K562 (cell line): Measurements from ENCODE around the gene CFHR1. TPM values are rescaled to one million over a fixed set of nuclear protein-coding genes. Genes with fewer than 3 reads are reported as not detected.

ENCODE experiments used
- ATAC-seq: fragments of 200-7000 bp; cut with Tn5 transposase; 3 replicates; pipeline ENCODE4 v1.9.1; 2020; ENCODE audit warnings: moderate library complexity
- BruUV-seq: library from RNA; stranded (reverse); fragments of 400-500 nt; replicated peaks from 2 replicates; lab custom pipeline; 2021; lab: Mats Ljungman, UMichigan
- CTCF ChIA-PET: fragments of 300-600 bp; formaldehyde crosslinking; extraction: SDS; loops from one replicate; lab custom pipeline; 2021; ENCODE audit warnings: low intra/inter-chr PET ratio; lab: Yijun Ruan, JAX
- POLR2A ChIA-PET: fragments of 300-600, 350-650 bp; sonication (Branson Sonifier 250); formaldehyde crosslinking; extraction: SDS; loops from one replicate; lab custom pipeline; 2021; ENCODE audit warnings: antibody characterized with exemption, inconsistent platforms; lab: Yijun Ruan, JAX
- DNase-seq, 4 experiments: peaks; one replicate each; pipeline versions ENCODE4 v3.0.0 to v3.0.0-alpha.2; 2011 to 2018; ENCODE audit warnings: low spot score in 3 of 4, mixed read lengths in 3 of 4; ENCODE audit errors: extremely low read depth in 1 of 4
- FAIRE-seq: peaks from 2 replicates; lab custom pipeline; 2011; peaks lifted over from hg19 to GRCh38; lab: Jason Lieb, UNC
- H2AFZ ChIP-seq: 2 replicates; pipeline ENCODE4 v1.6.0; 2011; ENCODE audit warnings: low read depth, low read length, control low read depth, inconsistent platforms
- H3K27ac ChIP-seq: fragments of 200-600 bp; 3 replicates; pipeline ENCODE4 v1.8.0; 2011; ENCODE audit warnings: low read depth, mild to moderate bottlenecking, control low read depth, inconsistent platforms, low read length, moderate library complexity, mixed read lengths; ENCODE audit errors: extremely low read depth
- H3K27me3 ChIP-seq, 2 experiments: fragments of 300-600 bp in 1 of 2; 2 replicates in 1 of 2; 3 replicates in 1 of 2; pipeline versions ENCODE4 v1.6.0 to v1.8.0; 2011; ENCODE audit warnings: inconsistent platforms in 2 of 2, low read length in 2 of 2, mild to moderate bottlenecking in 1 of 2, mixed read lengths in 1 of 2, moderate library complexity in 1 of 2; ENCODE audit not compliant: control insufficient read depth in 2 of 2, insufficient read depth in 2 of 2
- H3K36me3 ChIP-seq: fragments of 300-600 bp; 3 replicates; pipeline ENCODE4 v1.8.0; 2011; ENCODE audit warnings: mild to moderate bottlenecking, low read length, inconsistent platforms; ENCODE audit not compliant: control insufficient read depth, insufficient read depth
- H3K4me1 ChIP-seq, 2 experiments: fragments of 200-600 bp in 1 of 2; replicated peaks in 1 of 2; 2 replicates in 1 of 2; 3 replicates in 1 of 2; pipeline versions ENCODE4 v1.5.1 to v1.8.0; 2011; ENCODE audit warnings: inconsistent platforms in 2 of 2, low read length in 2 of 2, mild to moderate bottlenecking in 1 of 2, mixed read lengths in 1 of 2, moderate library complexity in 1 of 2; ENCODE audit not compliant: control insufficient read depth in 2 of 2, insufficient read depth in 2 of 2
- H3K4me2 ChIP-seq: 2 replicates; pipeline ENCODE4 v1.6.1; 2011; ENCODE audit warnings: low read length, control low read depth, inconsistent platforms, mixed read lengths; ENCODE audit not compliant: insufficient read depth
- H3K4me3 ChIP-seq: fragments of 200-600 bp; sonication (generic), shearing (Covaris generic); 2 replicates; pipeline ENCODE4 v1.5.1; 2016; ENCODE audit warnings: control low read depth, inconsistent platforms
- H3K79me2 ChIP-seq: fragments of 200-600 bp; 3 replicates; pipeline ENCODE4 v1.8.0; 2011; ENCODE audit warnings: low read length, inconsistent platforms; ENCODE audit not compliant: control insufficient read depth, insufficient read depth
- H3K9ac ChIP-seq, 2 experiments: 2 replicates each; pipeline versions ENCODE4 v1.6.0 to v1.6.1; 2011; ENCODE audit warnings: low read depth in 2 of 2, low read length in 2 of 2, control low read depth in 1 of 2, inconsistent platforms in 1 of 2, mild to moderate bottlenecking in 1 of 2, mixed read lengths in 1 of 2; ENCODE audit not compliant: insufficient read depth in 1 of 2
- H3K9me1 ChIP-seq: one replicate; pipeline ENCODE4 v1.6.0; 2011; ENCODE audit warnings: inconsistent platforms, mild to moderate bottlenecking, low read length, moderate library complexity; ENCODE audit not compliant: control insufficient read depth, insufficient read depth
- H3K9me3 ChIP-seq: replicated peaks from 2 replicates; pipeline ENCODE4 v1.5.1; 2011; ENCODE audit warnings: low read depth, low read length, inconsistent platforms; ENCODE audit not compliant: control insufficient read depth, insufficient read depth
- H4K20me1 ChIP-seq: replicated peaks from 2 replicates; pipeline ENCODE4 v1.6.1; 2011; ENCODE audit warnings: low read length, inconsistent platforms, mixed read lengths; ENCODE audit not compliant: control insufficient read depth, insufficient read depth
- ARID2 ChIP-seq: fragments of 450-650 bp; IDR thresholded peaks from 2 replicates; pipeline ENCODE4 v1.6.1; 2017; ENCODE audit warnings: antibody characterized with exemption, mild to moderate bottlenecking
- BRF1 ChIP-seq: IDR thresholded peaks from 3 replicates; pipeline ENCODE4 v1.6.1; 2011; ENCODE audit warnings: borderline replicate concordance, mild to moderate bottlenecking; ENCODE audit not compliant: insufficient read length; ENCODE audit errors: extremely low read depth
- FOXA3 ChIP-seq, 2 experiments: fragments of 450-650 bp in 1 of 2; sonication (generic) in 1 of 2; formaldehyde crosslinking; IDR thresholded peaks in 1 of 2; conservative IDR thresholded peaks in 1 of 2; 2 replicates each; pipeline versions ENCODE4 v1.4.0 to v1.8.0; 2020 to 2022; ENCODE audit warnings: mild to moderate bottlenecking in 2 of 2, missing genetic modification reagents in 1 of 2
- KDM4B ChIP-seq, 2 experiments: fragments of 450-650 bp in 1 of 2; sonication (generic) in 1 of 2; IDR thresholded peaks; 2 replicates each; pipeline ENCODE4 v1.6.1; 2016 to 2017; ENCODE audit warnings: borderline replicate concordance in 2 of 2, antibody characterized with exemption in 1 of 2, low read depth in 1 of 2, mild to moderate bottlenecking in 1 of 2
- NR1H2 ChIP-seq: sonication (generic); formaldehyde crosslinking; IDR thresholded peaks from 2 replicates; pipeline ENCODE4 v1.4.0; 2020; ENCODE audit warnings: mild to moderate bottlenecking, missing genetic modification reagents
- RBM22 ChIP-seq: fragments of 200-400 bp; formaldehyde crosslinking; IDR thresholded peaks from 2 replicates; pipeline ENCODE4 v1.6.1; 2018; ENCODE audit warnings: low read length, low read depth; ENCODE audit not compliant: poor library complexity, severe bottlenecking
- RFX7 ChIP-seq: fragments of 250-450 bp; sonication (Bioruptor Pico); IDR thresholded peaks from 2 replicates; pipeline ENCODE4 v1.5.1; 2021; ENCODE audit warnings: mild to moderate bottlenecking
- TAF1 ChIP-seq: IDR thresholded peaks from 2 replicates; pipeline ENCODE4 v1.6.1; 2011; ENCODE audit warnings: mild to moderate bottlenecking, low read length, moderate library complexity; ENCODE audit not compliant: insufficient read depth, control insufficient read depth, severe bottlenecking; ENCODE audit errors: extremely low read depth
- THRAP3 ChIP-seq: fragments of 450-650 bp; IDR thresholded peaks from 2 replicates; pipeline ENCODE4 v1.6.1; 2016; ENCODE audit warnings: mild to moderate bottlenecking, inconsistent platforms, borderline replicate concordance
- ZBTB8A ChIP-seq: fragments of 450-650 bp; IDR thresholded peaks from 2 replicates; pipeline ENCODE4 v1.6.1; 2018; ENCODE audit warnings: mild to moderate bottlenecking, moderate library complexity; ENCODE audit not compliant: partially characterized antibody
- ZNF436 ChIP-seq: fragments of 250-450, 450-650 bp; sonication (Bioruptor Pico); formaldehyde crosslinking; IDR thresholded peaks from 2 replicates; pipeline ENCODE4 v1.7.0; 2020; ENCODE audit warnings: mild to moderate bottlenecking
- ZNF551 ChIP-seq: fragments of 250-450 bp; sonication (Bioruptor Pico); IDR thresholded peaks from 2 replicates; pipeline ENCODE4 v1.5.0; 2021; ENCODE audit warnings: mild to moderate bottlenecking, moderate library complexity
- ZNF830 ChIP-seq: fragments of 250-450 bp; sonication (Bioruptor Pico); IDR thresholded peaks from 2 replicates; pipeline ENCODE4 v1.5.0; 2021; ENCODE audit warnings: mild to moderate bottlenecking
- WGBS: fragments of 100-300 bp; shearing (Covaris generic); methylation state at CpG from one replicate; pipeline ENCODE4 v1.1.6; 2016; ENCODE audit warnings: low coverage, mixed read lengths; ENCODE audit not compliant: insufficient coverage; ENCODE audit errors: missing lambda C conversion rate; 5-methylcytosine and 5-hydroxymethylcytosine counted together
- in situ Hi-C: fragments of 300-500 bp; cut with MboI; formaldehyde crosslinking; loops from 4 replicates; pipeline ENCODE4 v1.15.0; 2018; ENCODE audit warnings: inconsistent platforms, mixed read lengths
- intact Hi-C: fragments of 100-400 bp; cut with micrococcal nuclease; formaldehyde crosslinking; loops from 2 replicates; pipeline ENCODE4 v1.14.2; 2022
- polyA plus RNA-seq, 8 experiments: library from polyadenylated mRNA; depleted of rRNA in 4 of 8; stranded (reverse) in 5 of 8; unstranded in 3 of 8; fragments of >200 nt; fragmentation: Nextera tagmentation in 2 of 8; fragmentation: Illumina TruSeq in 1 of 8; extraction: Ambion mirVana in 2 of 8; extraction: Trizol in 1 of 8; gene quantifications; 2 replicates each; pipeline versions ENCODE4 v1.2.1 to v1.2.3, GENCODE V29; 2011 to 2014; ENCODE audit warnings: inconsistent platforms in 1 of 8, missing spikeins in 1 of 8
- total RNA-seq, 7 experiments: library from RNA; depleted of rRNA in 6 of 7; stranded (reverse); fragments of >200 nt in 6 of 7; fragmentation: Illumina TruSeq in 2 of 7; extraction: Trizol in 2 of 7; gene quantifications; 2 replicates each; pipeline versions ENCODE4 v1.2.1 to v1.2.3, GENCODE V29; 2011 to 2021; ENCODE audit warnings: low replicate concordance in 1 of 7
- TF ChIP-seq, protein P1 (sequence below), 2 experiments: fragments of 450-650 bp in 1 of 2; sonication (generic) in 1 of 2; formaldehyde crosslinking in 1 of 2; IDR thresholded peaks in 1 of 2; conservative IDR thresholded peaks in 1 of 2; 2 replicates each; pipeline versions ENCODE4 v1.6.1 to v1.8.1; 2016 to 2023; ENCODE audit warnings: mild to moderate bottlenecking in 2 of 2, moderate library complexity in 2 of 2, inconsistent platforms in 1 of 2, missing genetic modification reagents in 1 of 2
- TF ChIP-seq, protein P2 (sequence below), 2 experiments: fragments of 450-650 bp in 1 of 2; IDR thresholded peaks; 2 replicates each; pipeline ENCODE4 v1.6.1; 2011 to 2017; ENCODE audit warnings: low read depth in 2 of 2, antibody characterized with exemption in 1 of 2, borderline replicate concordance in 1 of 2, low read length in 1 of 2, mild to moderate bottlenecking in 1 of 2, mixed read lengths in 1 of 2; ENCODE audit not compliant: control insufficient read depth in 1 of 2

CFHR1 gene
- total and polyA plus RNA-seq, 9 of the 15 experiments (the other 6 are each of a cell fraction or from before 2014, with no cell fraction given): 0.17 to 0.29 TPM; not detected in 7

DNA sequence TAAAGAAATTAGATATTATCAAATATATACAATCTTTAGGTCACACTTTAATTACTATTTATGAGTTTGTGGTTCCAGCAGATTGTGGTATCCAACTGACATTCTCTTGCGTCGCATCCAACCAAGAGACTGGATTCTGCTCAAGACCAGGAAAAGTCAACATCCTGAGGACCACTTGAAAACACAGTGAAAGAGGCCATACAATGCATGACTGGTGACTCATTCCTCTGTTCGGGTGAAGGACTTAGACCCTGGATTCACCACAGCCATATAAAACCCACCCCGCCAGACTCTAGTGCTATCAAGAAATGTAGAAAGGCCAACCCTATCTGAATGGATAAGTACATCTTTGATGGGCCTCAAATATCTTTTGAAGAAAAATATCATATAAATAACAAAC, 53.9 kb downstream of the CFHR1 start:
- ChIA-PET POLR2A (no interaction called here), CTCF (no interaction called here)
- TF ChIP-seq ZNF830 (CRISPR knock-in tag) (no peak), ZBTB8A (no peak), ZNF551 (CRISPR knock-in tag) (no peak), NR1H2 (CRISPR knock-in tag) (no peak), RFX7 (CRISPR knock-in tag) (no peak), RBM22 (no peak), BRF1 (no peak), FOXA3 (CRISPR knock-in tag; conservative IDR thresholded peaks at IDR 0.05 in 1 of 2, IDR thresholded peaks at IDR 0.05 in 1 of 2) (no peak), TAF1 (no peak), ZNF436 (CRISPR knock-in tag) (no peak), ARID2 (no peak), KDM4B (IDR thresholded peaks at IDR 0.05; ENCODE audit: borderline replicate concordance in 2 of 2, low read depth in 1 of 2) (no peak), THRAP3 (no peak)
- TF ChIP-seq, protein P1, sequence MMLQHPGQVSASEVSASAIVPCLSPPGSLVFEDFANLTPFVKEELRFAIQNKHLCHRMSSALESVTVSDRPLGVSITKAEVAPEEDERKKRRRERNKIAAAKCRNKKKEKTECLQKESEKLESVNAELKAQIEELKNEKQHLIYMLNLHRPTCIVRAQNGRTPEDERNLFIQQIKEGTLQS (IDR thresholded peaks at IDR 0.05): no peak
- TF ChIP-seq, protein P1 (CRISPR knock-in tag; conservative IDR thresholded peaks at IDR 0.05): no peak
- TF ChIP-seq, protein P2, sequence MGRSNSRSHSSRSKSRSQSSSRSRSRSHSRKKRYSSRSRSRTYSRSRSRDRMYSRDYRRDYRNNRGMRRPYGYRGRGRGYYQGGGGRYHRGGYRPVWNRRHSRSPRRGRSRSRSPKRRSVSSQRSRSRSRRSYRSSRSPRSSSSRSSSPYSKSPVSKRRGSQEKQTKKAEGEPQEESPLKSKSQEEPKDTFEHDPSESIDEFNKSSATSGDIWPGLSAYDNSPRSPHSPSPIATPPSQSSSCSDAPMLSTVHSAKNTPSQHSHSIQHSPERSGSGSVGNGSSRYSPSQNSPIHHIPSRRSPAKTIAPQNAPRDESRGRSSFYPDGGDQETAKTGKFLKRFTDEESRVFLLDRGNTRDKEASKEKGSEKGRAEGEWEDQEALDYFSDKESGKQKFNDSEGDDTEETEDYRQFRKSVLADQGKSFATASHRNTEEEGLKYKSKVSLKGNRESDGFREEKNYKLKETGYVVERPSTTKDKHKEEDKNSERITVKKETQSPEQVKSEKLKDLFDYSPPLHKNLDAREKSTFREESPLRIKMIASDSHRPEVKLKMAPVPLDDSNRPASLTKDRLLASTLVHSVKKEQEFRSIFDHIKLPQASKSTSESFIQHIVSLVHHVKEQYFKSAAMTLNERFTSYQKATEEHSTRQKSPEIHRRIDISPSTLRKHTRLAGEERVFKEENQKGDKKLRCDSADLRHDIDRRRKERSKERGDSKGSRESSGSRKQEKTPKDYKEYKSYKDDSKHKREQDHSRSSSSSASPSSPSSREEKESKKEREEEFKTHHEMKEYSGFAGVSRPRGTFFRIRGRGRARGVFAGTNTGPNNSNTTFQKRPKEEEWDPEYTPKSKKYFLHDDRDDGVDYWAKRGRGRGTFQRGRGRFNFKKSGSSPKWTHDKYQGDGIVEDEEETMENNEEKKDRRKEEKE (IDR thresholded peaks at IDR 0.05; ENCODE audit: borderline replicate concordance in 1 of 2, control insufficient read depth in 1 of 2, low read depth in 2 of 2, low read length in 1 of 2): no peak
- no peak overlapping the region for H2AFZ ChIP-seq
- H3K9me1 ChIP-seq: no peaks in the 10 kb centered on the region
- FAIRE-seq (no peak), ATAC-seq (no peak), DNase-seq (no peak)
- H3K27ac ChIP-seq: no peak overlapping the region
- BruUV-seq: no TSS peak
- no peaks in the 10 kb centered on the region for H3K79me2 ChIP-seq
- H3K4me2 ChIP-seq: no peak overlapping the region
- no peaks in the 10 kb centered on the region for H3K36me3 ChIP-seq
- no peaks in the 10 kb centered on the region for H3K9me3 ChIP-seq
- intact Hi-C loops: no loop called here
- peaks cover 0 to 3% of the 10 kb centered on the region in 2 experiments; a peak in 1 of 5 replicates for H3K4me1 ChIP-seq
- WGBS: 24% methylated on average over 4 of the region's 4 CpGs
- no peaks in the 10 kb centered on the region for H4K20me1 ChIP-seq
- in situ Hi-C loops: no loop called here
- no peak overlapping the region for H3K9ac ChIP-seq
- H3K27me3 ChIP-seq: no peaks in the 10 kb centered on the region; a peak in 1 of 5 replicates
- H3K4me3 ChIP-seq: no peak overlapping the region
